ENCODE data around the gene PDILT. TPM values are rescaled to one million over a fixed set of nuclear protein-coding genes. Genes with fewer than 3 reads are reported as not detected.

The PDILT gene
- total RNA-seq, 1 experiment from 2014 or later = not detected

DNA sequence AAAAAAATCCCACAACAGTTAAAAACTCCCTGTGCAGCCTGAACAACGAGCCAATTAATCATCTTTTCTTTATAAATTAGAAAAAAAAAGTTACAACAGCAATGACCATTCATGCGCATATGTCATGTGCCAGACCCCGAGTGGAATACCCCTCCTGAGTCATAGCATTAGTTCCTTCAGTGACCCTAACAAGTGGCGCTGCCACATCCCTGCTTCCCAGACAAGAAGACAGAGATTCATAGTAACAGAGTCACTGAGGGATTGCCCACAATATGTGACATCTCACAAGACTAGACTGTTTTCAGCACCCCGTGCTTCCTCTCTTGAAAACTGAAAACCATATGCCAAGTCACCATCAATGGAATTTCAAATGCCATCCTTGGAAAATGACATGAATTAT, 59.9 kb downstream of the PDILT start:
- TF ChIP-seq PRRX2 (CRISPR knock-in tag; IDR thresholded peaks at IDR 0.05) (no peak), FOXK1 (CRISPR knock-in tag; IDR thresholded peaks at IDR 0.05) (no peak), TEAD4 (CRISPR knock-in tag; IDR thresholded peaks at IDR 0.05) (no peak), IRF2 (CRISPR knock-in tag; IDR thresholded peaks at IDR 0.05; ENCODE audit: borderline replicate concordance, low read depth) (no peak), SOX15 (CRISPR knock-in tag; IDR thresholded peaks at IDR 0.05) (no peak), ATF1 (CRISPR knock-in tag; IDR thresholded peaks at IDR 0.05) (no peak), ZNF416 (CRISPR knock-in tag; IDR thresholded peaks at IDR 0.05) (no peak), ZNF219 (CRISPR knock-in tag; IDR thresholded peaks at IDR 0.05; ENCODE audit: borderline replicate concordance) (no peak), AFF4 (CRISPR knock-in tag; IDR thresholded peaks at IDR 0.05; ENCODE audit: borderline replicate concordance) (no peak)
- TF ChIP-seq, protein P1, sequence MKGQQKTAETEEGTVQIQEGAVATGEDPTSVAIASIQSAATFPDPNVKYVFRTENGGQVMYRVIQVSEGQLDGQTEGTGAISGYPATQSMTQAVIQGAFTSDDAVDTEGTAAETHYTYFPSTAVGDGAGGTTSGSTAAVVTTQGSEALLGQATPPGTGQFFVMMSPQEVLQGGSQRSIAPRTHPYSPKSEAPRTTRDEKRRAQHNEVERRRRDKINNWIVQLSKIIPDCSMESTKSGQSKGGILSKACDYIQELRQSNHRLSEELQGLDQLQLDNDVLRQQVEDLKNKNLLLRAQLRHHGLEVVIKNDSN (CRISPR knock-in tag; IDR thresholded peaks at IDR 0.05) = no peak
- DNase-seq (ENCODE audit: low spot score) = no peak
- CTCF ChIA-PET = no interaction called here

GRCh38 chr16:20339744-20340143, 64.8 kb downstream of the PDILT start:
- no peaks in the 10 kb centered on the region for H3K27me3 Mint-ChIP-seq (ENCODE audit: low read depth)
- no peak overlapping the region for H3K4me3 Mint-ChIP-seq
- H3K36me3 Mint-ChIP-seq = no peaks in the 10 kb centered on the region
- H3K9me3 Mint-ChIP-seq = no peaks in the 10 kb centered on the region
- ChIA-PET POLR2A (no interaction called here), CTCF (interaction anchor here (0.6 to 1.4 kb wide), 6 partner anchors 9 to 440 kb away, joined by 3 to 8 read pairs (median 4); no protein-coding TSS in a partner anchor)
- TF ChIP-seq ESRRA (CRISPR knock-in tag; IDR thresholded peaks at IDR 0.05; ENCODE audit: borderline replicate concordance) (no peak), TEAD1 (CRISPR knock-in tag; IDR thresholded peaks at IDR 0.05) (no peak), AR (CRISPR knock-in tag; IDR thresholded peaks at IDR 0.05) (no peak), HMGA2 (CRISPR knock-in tag; IDR thresholded peaks at IDR 0.05) (no peak), FOXJ3 (CRISPR knock-in tag; IDR thresholded peaks at IDR 0.05; ENCODE audit: borderline replicate concordance) (no peak), EMX1 (CRISPR knock-in tag; IDR thresholded peaks at IDR 0.05) (no peak), ZNF138 (CRISPR knock-in tag; conservative IDR thresholded peaks at IDR 0.05) (no peak), ZNF425 (CRISPR knock-in tag; conservative IDR thresholded peaks at IDR 0.05) (no peak)
- TF ChIP-seq, protein P2, sequence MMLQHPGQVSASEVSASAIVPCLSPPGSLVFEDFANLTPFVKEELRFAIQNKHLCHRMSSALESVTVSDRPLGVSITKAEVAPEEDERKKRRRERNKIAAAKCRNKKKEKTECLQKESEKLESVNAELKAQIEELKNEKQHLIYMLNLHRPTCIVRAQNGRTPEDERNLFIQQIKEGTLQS (CRISPR knock-in tag; conservative IDR thresholded peaks at IDR 0.05) = no peak
- TF ChIP-seq, protein P3, sequence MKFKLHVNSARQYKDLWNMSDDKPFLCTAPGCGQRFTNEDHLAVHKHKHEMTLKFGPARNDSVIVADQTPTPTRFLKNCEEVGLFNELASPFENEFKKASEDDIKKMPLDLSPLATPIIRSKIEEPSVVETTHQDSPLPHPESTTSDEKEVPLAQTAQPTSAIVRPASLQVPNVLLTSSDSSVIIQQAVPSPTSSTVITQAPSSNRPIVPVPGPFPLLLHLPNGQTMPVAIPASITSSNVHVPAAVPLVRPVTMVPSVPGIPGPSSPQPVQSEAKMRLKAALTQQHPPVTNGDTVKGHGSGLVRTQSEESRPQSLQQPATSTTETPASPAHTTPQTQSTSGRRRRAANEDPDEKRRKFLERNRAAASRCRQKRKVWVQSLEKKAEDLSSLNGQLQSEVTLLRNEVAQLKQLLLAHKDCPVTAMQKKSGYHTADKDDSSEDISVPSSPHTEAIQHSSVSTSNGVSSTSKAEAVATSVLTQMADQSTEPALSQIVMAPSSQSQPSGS (CRISPR knock-in tag; IDR thresholded peaks at IDR 0.05; ENCODE audit: borderline replicate concordance, low read depth) = no peak
- DNase-seq (ENCODE audit: low spot score) = no peak
- H3K27ac Mint-ChIP-seq = no peak overlapping the region
- peaks cover 15% of the 10 kb centered on the region for H3K4me1 Mint-ChIP-seq
- ATAC-seq = no peak

More for the DNA sequence above, 59.9 kb downstream of the PDILT start:
- no peaks in the 10 kb centered on the region for H3K36me3 Mint-ChIP-seq
- no peaks in the 10 kb centered on the region for H3K27me3 Mint-ChIP-seq (ENCODE audit: low read depth)
- no peaks in the 10 kb centered on the region for H3K9me3 Mint-ChIP-seq
- POLR2A ChIA-PET = no interaction called here
- peaks cover 5% of the 10 kb centered on the region for H3K4me1 Mint-ChIP-seq
- no peak overlapping the region for H3K27ac Mint-ChIP-seq
- no peak overlapping the region for H3K4me3 Mint-ChIP-seq
- ATAC-seq = no peak
